SU-DHL-6 (cell line): Measurements from ENCODE around the gene AKT1.
"Not testable (repeated sequence)": the region's sequence is repeated elsewhere in the genome, so short reads cannot be mapped to it uniquely, and the experiment has no call there.

Source experiments
- H2AFZ ChIP-seq: fragments of 200-600 bp; sonication (generic); 2 replicates; pipeline ENCODE4 v1.6.1; 2014; ENCODE audit warnings: low read depth, mild to moderate bottlenecking, moderate library complexity, mixed read lengths, antibody characterized with exemption, low read length; ENCODE audit not compliant: severe bottlenecking
- H3F3A ChIP-seq: fragments of 200-600 bp; shearing (Covaris generic); 2 replicates; pipeline ENCODE4 v1.6.0; 2016; ENCODE audit warnings: antibody characterized with exemption, mild to moderate bottlenecking; ENCODE audit not compliant: insufficient read depth
- H3K27ac ChIP-seq: fragments of 200-600 bp; sonication (generic); 2 replicates; pipeline ENCODE4 v1.5.1; 2016; ENCODE audit warnings: low read depth, mild to moderate bottlenecking, low read length, moderate library complexity, mixed read lengths
- H3K27me3 ChIP-seq: fragments of 200-600 bp; sonication (generic), shearing (Covaris generic); 2 replicates; pipeline ENCODE4 v1.6.0; 2014; ENCODE audit warnings: mild to moderate bottlenecking, low read length
- H3K36me3 ChIP-seq: fragments of 200-600 bp; sonication (generic); 2 replicates; pipeline ENCODE4 v1.6.1; 2014; ENCODE audit warnings: mild to moderate bottlenecking, low read length, mixed read lengths
- H3K4me2 ChIP-seq: fragments of 300-600, 200-600 bp; shearing (Covaris generic), sonication (generic); 2 replicates; pipeline ENCODE4 v1.6.0; 2014; ENCODE audit warnings: low read length, low read depth, mild to moderate bottlenecking; ENCODE audit not compliant: poor library complexity, severe bottlenecking
- H3K4me3 ChIP-seq: fragments of 200-600 bp; sonication (generic); 2 replicates; pipeline ENCODE4 v1.5.1; 2014; ENCODE audit warnings: antibody characterized with exemption, low read length, mild to moderate bottlenecking, mixed read lengths; ENCODE audit not compliant: insufficient read depth, poor library complexity, severe bottlenecking
- H3K79me2 ChIP-seq: fragments of 200-600 bp; sonication (generic); 2 replicates; pipeline ENCODE4 v1.6.1; 2014; ENCODE audit warnings: mild to moderate bottlenecking, low read length, moderate library complexity; ENCODE audit not compliant: insufficient read depth
- H3K9ac ChIP-seq: fragments of 200-600 bp; sonication (generic); 2 replicates; pipeline ENCODE4 v1.7.0; 2014; ENCODE audit warnings: mild to moderate bottlenecking, low read length
- H3K9me2 ChIP-seq: fragments of 200-600 bp; sonication (generic); replicated peaks from 2 replicates; pipeline ENCODE4 v1.6.1; 2014; ENCODE audit warnings: low read length; ENCODE audit not compliant: insufficient read depth
- H3K9me3 ChIP-seq: fragments of 200-600 bp; sonication (generic); 2 replicates; pipeline ENCODE4 v1.6.1; 2014; ENCODE audit warnings: low read length, mixed read lengths; ENCODE audit not compliant: insufficient read depth
- H4K20me1 ChIP-seq: fragments of 200-600 bp; sonication (generic); 2 replicates; pipeline ENCODE4 v1.6.1; 2014; ENCODE audit warnings: low read depth, mild to moderate bottlenecking, antibody characterized with exemption, low read length, moderate library complexity, mixed read lengths
- EZH2phosphoT487 ChIP-seq: fragments of 200-600 bp; sonication (generic), shearing (Covaris generic); conservative IDR thresholded peaks from 2 replicates; pipeline ENCODE4 v1.6.1; 2018; ENCODE audit warnings: mild to moderate bottlenecking, antibody characterized with exemption, low read length, moderate library complexity, mixed read lengths
- TF ChIP-seq, protein P1 (sequence below): fragments of 200-600 bp; sonication (generic); IDR thresholded peaks from one replicate; pipeline ENCODE4 v1.5.1; 2017; ENCODE audit warnings: antibody characterized with exemption, mild to moderate bottlenecking, low read length, moderate library complexity; ENCODE audit not compliant: insufficient read depth, poor library complexity, severe bottlenecking

AKT1 gene

DNA sequence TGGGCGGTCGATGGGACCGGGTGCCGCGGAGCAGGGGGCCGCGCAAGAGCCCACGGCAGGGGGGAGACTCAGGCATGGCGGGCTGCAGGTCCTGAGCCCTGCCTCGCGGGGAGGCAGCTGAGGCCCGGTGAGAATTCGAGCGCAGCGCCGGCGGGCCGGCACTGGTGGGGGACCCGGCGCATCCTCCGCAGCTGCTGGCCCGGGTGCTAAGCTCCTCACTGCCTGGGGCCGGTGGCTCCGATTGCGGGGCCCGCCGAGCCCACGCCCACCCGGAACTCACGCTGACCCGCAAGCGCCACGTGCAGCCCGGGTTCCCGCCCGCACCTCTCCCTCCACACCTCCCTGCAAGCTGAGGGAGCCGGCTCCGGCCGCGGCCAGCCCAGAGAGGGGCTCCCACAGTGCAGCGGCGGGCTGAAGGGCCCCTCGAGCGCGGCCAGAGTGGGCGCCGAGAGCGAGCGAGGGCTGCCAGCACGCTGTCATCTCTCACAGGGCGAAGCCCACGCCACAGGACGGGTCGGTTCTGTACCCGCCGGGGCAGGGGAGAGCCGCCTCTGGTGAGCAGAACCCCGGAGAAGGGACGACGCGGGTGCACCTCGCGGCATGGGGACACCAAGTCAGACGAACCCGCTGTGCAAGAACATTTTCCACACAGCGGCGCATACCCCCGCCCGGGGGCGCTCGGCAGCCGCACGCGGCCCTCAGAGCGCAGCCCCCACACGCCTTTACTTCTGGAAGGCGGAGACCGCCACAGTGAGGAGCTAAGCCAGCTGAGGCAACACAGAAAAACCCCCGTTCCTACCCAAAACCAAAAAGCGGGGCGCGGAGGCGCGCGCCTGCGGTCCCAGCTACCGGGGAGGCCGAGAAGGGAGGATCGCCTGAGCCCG is 43.8 kb downstream of the AKT1 start:
- peak overlapping the region; percentile 94 for H3K4me2 ChIP-seq
- peak overlapping the region; percentile 67 for H3K4me3 ChIP-seq
- no peaks in the 10 kb centered on the region for H3K9me3 ChIP-seq
- no peaks in the 10 kb centered on the region for H3F3A ChIP-seq
- H3K9ac ChIP-seq = peak overlapping the region; percentile 71
- peak overlapping the region; percentile 79 for H3K27ac ChIP-seq
- no peaks in the 10 kb centered on the region for H3K9me2 ChIP-seq
- H3K36me3 ChIP-seq = no peaks in the 10 kb centered on the region
- H3K27me3 ChIP-seq = no peaks in the 10 kb centered on the region
- no peaks in the 10 kb centered on the region; the same call in 1 of the 2 replicates for H4K20me1 ChIP-seq
- TF ChIP-seq, protein P1, sequence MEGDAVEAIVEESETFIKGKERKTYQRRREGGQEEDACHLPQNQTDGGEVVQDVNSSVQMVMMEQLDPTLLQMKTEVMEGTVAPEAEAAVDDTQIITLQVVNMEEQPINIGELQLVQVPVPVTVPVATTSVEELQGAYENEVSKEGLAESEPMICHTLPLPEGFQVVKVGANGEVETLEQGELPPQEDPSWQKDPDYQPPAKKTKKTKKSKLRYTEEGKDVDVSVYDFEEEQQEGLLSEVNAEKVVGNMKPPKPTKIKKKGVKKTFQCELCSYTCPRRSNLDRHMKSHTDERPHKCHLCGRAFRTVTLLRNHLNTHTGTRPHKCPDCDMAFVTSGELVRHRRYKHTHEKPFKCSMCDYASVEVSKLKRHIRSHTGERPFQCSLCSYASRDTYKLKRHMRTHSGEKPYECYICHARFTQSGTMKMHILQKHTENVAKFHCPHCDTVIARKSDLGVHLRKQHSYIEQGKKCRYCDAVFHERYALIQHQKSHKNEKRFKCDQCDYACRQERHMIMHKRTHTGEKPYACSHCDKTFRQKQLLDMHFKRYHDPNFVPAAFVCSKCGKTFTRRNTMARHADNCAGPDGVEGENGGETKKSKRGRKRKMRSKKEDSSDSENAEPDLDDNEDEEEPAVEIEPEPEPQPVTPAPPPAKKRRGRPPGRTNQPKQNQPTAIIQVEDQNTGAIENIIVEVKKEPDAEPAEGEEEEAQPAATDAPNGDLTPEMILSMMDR = no peak
- no peak for TF ChIP-seq EZH2phosphoT487
- peaks cover 32% of the 10 kb centered on the region for H3K79me2 ChIP-seq
- H2AFZ ChIP-seq = peak overlapping the region; percentile 94

DNA sequence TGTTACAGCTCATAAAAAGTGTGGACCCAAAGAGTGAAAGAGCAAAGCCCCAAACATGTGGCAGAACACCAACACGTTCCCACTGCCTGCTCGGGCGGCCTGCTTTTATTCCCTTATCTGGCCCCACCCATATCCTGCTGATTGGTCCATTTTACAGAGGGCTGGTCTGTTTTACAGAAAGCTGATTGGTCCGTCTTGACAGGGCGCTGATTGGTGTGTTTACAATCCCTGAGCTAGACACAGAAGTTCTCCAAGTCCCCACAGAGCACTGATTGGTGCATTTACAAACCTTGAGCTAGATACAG is 44.8 kb downstream of the AKT1 start:
- not testable (repeated sequence) for H3K9me3 ChIP-seq, H2AFZ ChIP-seq, H3F3A ChIP-seq, H3K9me2 ChIP-seq, H3K36me3 ChIP-seq, H3K4me3 ChIP-seq, H3K27me3 ChIP-seq, H4K20me1 ChIP-seq, H3K9ac ChIP-seq, H3K27ac ChIP-seq, H3K4me2 ChIP-seq
- peaks cover 27% of the 10 kb centered on the region for H3K79me2 ChIP-seq

DNA sequence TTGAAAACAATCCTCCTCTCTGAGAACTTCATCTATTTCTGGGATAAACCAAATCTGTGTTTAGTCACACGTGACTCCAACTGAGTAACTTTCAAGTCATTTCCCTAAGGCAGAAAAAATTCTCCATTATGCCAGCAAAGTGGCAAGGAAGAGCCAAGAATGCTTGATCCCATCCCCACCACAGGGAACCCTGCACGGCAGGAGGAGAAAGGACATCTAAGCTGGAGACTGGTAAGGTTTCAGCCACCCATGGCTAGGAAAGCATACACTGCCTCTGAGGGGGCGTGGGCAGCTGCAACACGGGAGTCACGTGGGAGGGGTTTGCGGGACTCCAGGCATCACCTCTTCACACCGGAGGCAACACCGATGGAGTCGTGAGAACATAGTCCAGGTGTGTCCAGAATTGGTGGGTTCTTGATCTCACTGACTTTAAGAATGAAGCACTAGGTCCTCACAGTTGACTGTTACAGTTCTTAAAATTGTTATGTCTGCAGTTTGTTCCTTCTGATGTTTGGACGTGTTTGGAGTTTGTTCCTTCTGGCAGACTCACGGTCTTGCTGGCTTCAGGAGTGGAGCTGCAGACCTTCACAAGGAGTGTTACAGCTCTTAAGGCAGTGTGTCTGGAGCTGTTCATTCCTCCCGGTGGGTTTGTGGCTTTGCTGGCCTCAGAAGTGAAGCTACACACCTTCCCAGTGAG is 45.3 kb downstream of the AKT1 start:
- no peak overlapping the region for H3K4me2 ChIP-seq
- H3K9ac ChIP-seq = no peak overlapping the region
- H3K4me3 ChIP-seq = no peak overlapping the region
- no peaks in the 10 kb centered on the region for H3K27me3 ChIP-seq
- H4K20me1 ChIP-seq = no peaks in the 10 kb centered on the region; the same call in 1 of the 2 replicates
- H2AFZ ChIP-seq = no peak overlapping the region
- no peak for TF ChIP-seq EZH2phosphoT487
- TF ChIP-seq, protein P1 = no peak
- peaks cover 22% of the 10 kb centered on the region for H3K79me2 ChIP-seq
- no peaks in the 10 kb centered on the region for H3K9me3 ChIP-seq
- H3K27ac ChIP-seq = no peak overlapping the region
- H3K9me2 ChIP-seq = no peaks in the 10 kb centered on the region
- H3F3A ChIP-seq = no peaks in the 10 kb centered on the region
- H3K36me3 ChIP-seq = no peaks in the 10 kb centered on the region
